Caco-2 (cell line): ENCODE results near the gene SLC47A2. TPM values are rescaled to one million over a fixed set of nuclear protein-coding genes. Genes with fewer than 3 reads are reported as not detected.

Experiments used
- BruUV-seq: library from RNA; stranded (reverse); fragments of 400-500 nt; replicated peaks from 2 replicates; lab custom pipeline; 2021; lab: Mats Ljungman, UMichigan
- CTCF ChIA-PET: fragments of 300-600 bp; sonication (Branson Sonifier 250); formaldehyde crosslinking; loops from one replicate; lab custom pipeline; 2022; ENCODE audit warnings: antibody characterized with exemption; lab: Charles Lee
- POLR2A ChIA-PET: fragments of 300-600 bp; sonication (Branson Sonifier 250); formaldehyde crosslinking; loops from one replicate; lab custom pipeline; 2022; ENCODE audit warnings: antibody characterized with exemption; lab: Charles Lee
- DNase-seq, 2 experiments: peaks; one replicate each; pipeline versions ENCODE4 v3.0.0 to v3.0.0-alpha.2; 2020 to 2022
- H3K27me3 ChIP-seq: replicated peaks from 2 replicates; pipeline ENCODE4 v1.6.0; 2011; ENCODE audit warnings: low read length; ENCODE audit not compliant: control insufficient read depth, insufficient read depth
- H3K36me3 ChIP-seq: 2 replicates; pipeline ENCODE4 v1.5.1; 2011; ENCODE audit warnings: low read length; ENCODE audit not compliant: control insufficient read depth, insufficient read depth
- H3K4me1 ChIP-seq: fragments of 250-450 bp; sonication (Bioruptor Pico); 2 replicates; pipeline ENCODE4 v1.5.1; 2020; ENCODE audit warnings: mild to moderate bottlenecking
- H3K4me3 ChIP-seq: 2 replicates; pipeline ENCODE4 v1.5.1; 2011; ENCODE audit warnings: low read depth, mild to moderate bottlenecking, control low read depth, low read length
- H3K9me3 ChIP-seq: fragments of 250-450 bp; sonication (Bioruptor Pico); 2 replicates; pipeline ENCODE4 v1.5.1; 2020; ENCODE audit warnings: mild to moderate bottlenecking, moderate library complexity
- H3K27ac Mint-ChIP-seq: one replicate; pipeline ENCODE4 v1.8.0; 2022; ENCODE audit warnings: mixed read lengths; ENCODE audit not compliant: unreplicated experiment
- H3K27me3 Mint-ChIP-seq: one replicate; pipeline ENCODE4 v1.8.0; 2022; ENCODE audit warnings: mixed read lengths; ENCODE audit not compliant: insufficient read depth, unreplicated experiment
- H3K36me3 Mint-ChIP-seq: one replicate; pipeline ENCODE4 v1.8.0; 2022; ENCODE audit warnings: mild to moderate bottlenecking, mixed read lengths; ENCODE audit not compliant: insufficient read depth, unreplicated experiment
- H3K4me1 Mint-ChIP-seq: one replicate; pipeline ENCODE4 v1.8.0; 2022; ENCODE audit warnings: low read depth, mixed read lengths; ENCODE audit not compliant: unreplicated experiment
- H3K4me3 Mint-ChIP-seq: one replicate; pipeline ENCODE4 v1.8.0; 2022; ENCODE audit warnings: mild to moderate bottlenecking, moderate library complexity, mixed read lengths; ENCODE audit not compliant: unreplicated experiment
- H3K9me3 Mint-ChIP-seq: one replicate; pipeline ENCODE4 v1.8.0; 2022; ENCODE audit warnings: mixed read lengths; ENCODE audit not compliant: unreplicated experiment
- CTCF ChIP-seq, 2 experiments: fragments of 200-600 bp in 1 of 2; IDR thresholded peaks; 1 replicate in 1 of 2; 2 replicates in 1 of 2; pipeline versions ENCODE4 v1.5.1 to v1.8.0; 2011 to 2022; ENCODE audit warnings: antibody characterized with exemption in 1 of 2, control low read depth in 1 of 2, inconsistent platforms in 1 of 2, low read depth in 1 of 2, low read length in 1 of 2, mild to moderate bottlenecking in 1 of 2, moderate library complexity in 1 of 2; ENCODE audit not compliant: insufficient read depth in 1 of 2, severe bottlenecking in 1 of 2, unreplicated experiment in 1 of 2
- intact Hi-C: fragments of 100-400 bp; cut with micrococcal nuclease; formaldehyde crosslinking; loops from one replicate; pipeline ENCODE4 v1.10.0; 2022; ENCODE audit not compliant: unreplicated experiment
- total RNA-seq: library from RNA; stranded (reverse); gene quantifications from 2 replicates; pipeline ENCODE4 v1.2.3, GENCODE V29; 2022

The SLC47A2 gene
- total RNA-seq, 1 experiment from 2014 or later: 0.20 TPM

GRCh38 chr17:19650826-19651225, 65.6 kb downstream of the SLC47A2 start:
- H3K9me3 Mint-ChIP-seq: no peaks in the 10 kb centered on the region
- no peaks in the 10 kb centered on the region for H3K27me3 Mint-ChIP-seq
- Histone ChIP-seq H3K36me3 (no peaks in the 10 kb centered on the region; the same call in 1 of the 2 replicates), H3K27me3 (no peaks in the 10 kb centered on the region), H3K4me1 (peaks cover 39% of the 10 kb centered on the region), H3K4me3 (no peak overlapping the region), H3K9me3 (no peaks in the 10 kb centered on the region; the same call in 1 of the 2 replicates)
- H3K4me1 Mint-ChIP-seq: peaks cover 46% of the 10 kb centered on the region
- no TSS peak for BruUV-seq
- peaks cover 56% of the 10 kb centered on the region for H3K36me3 Mint-ChIP-seq
- CTCF ChIA-PET: interaction anchor here (0.5 to 0.9 kb wide), 2 partner anchors 21 to 206 kb away, joined by 3 read pairs; no protein-coding TSS in a partner anchor
- H3K4me3 Mint-ChIP-seq: peak overlapping the region; percentile 99
- no peak for TF ChIP-seq CTCF (IDR thresholded peaks at IDR 0.05; ENCODE audit: insufficient read depth in 1 of 2, low read depth in 1 of 2, low read length in 1 of 2, severe bottlenecking in 1 of 2, unreplicated experiment in 1 of 2)
- POLR2A ChIA-PET: no interaction called here
- no peak overlapping the region for H3K27ac Mint-ChIP-seq
- intact Hi-C loops: loop anchor here (1.0 kb wide), 1 partner anchor 137 kb away; no protein-coding TSS in a partner anchor
- no peak for DNase-seq

- Histone ChIP-seq H3K9me3 (no peaks in the 10 kb centered on the region; the same call in 1 of the 2 replicates), H3K27me3 (no peaks in the 10 kb centered on the region), H3K4me3 (peak overlapping the region; percentile 60), H3K36me3 (no peaks in the 10 kb centered on the region), H3K4me1 (peaks cover 55% of the 10 kb centered on the region)
- Mint-ChIP-seq H3K36me3 (peaks cover 44% of the 10 kb centered on the region), H3K9me3 (no peaks in the 10 kb centered on the region), H3K27me3 (no peaks in the 10 kb centered on the region), H3K4me3 (peak overlapping the region; percentile 99), H3K4me1 (peaks cover 51% of the 10 kb centered on the region), H3K27ac (peak overlapping the region; percentile 99)
- DNase-seq: no peak
- POLR2A ChIA-PET: interaction anchor here (0.5 to 3.1 kb wide), 6 partner anchors 11 to 202 kb away, joined by 3 to 36 read pairs (median 5); no protein-coding TSS in a partner anchor
- no peak for TF ChIP-seq CTCF (IDR thresholded peaks at IDR 0.05; ENCODE audit: insufficient read depth in 1 of 2, low read depth in 1 of 2, low read length in 1 of 2, severe bottlenecking in 1 of 2, unreplicated experiment in 1 of 2)
- CTCF ChIA-PET: interaction anchor here (1.2 to 2.9 kb wide), 9 partner anchors 11 to 286 kb away, joined by 3 to 70 read pairs (median 5); partner anchors contain the start of gene B9D1
- no TSS peak for BruUV-seq
- intact Hi-C loops: loop anchor here (1.0 to 5.0 kb wide), 4 partner anchors 11 to 140 kb away; no protein-coding TSS in a partner anchor
Measured at GRCh38 chr17:19649274-19649541, 67.2 kb downstream of the SLC47A2 start.

- peaks cover 60% of the 10 kb centered on the region for H3K4me1 ChIP-seq
- Mint-ChIP-seq H3K27me3 (no peaks in the 10 kb centered on the region), H3K4me1 (peaks cover 51% of the 10 kb centered on the region), H3K4me3 (peak within 1 kb of the TSS; percentile 99), H3K9me3 (no peaks in the 10 kb centered on the region), H3K27ac (peak within 1 kb of the TSS; percentile 99), H3K36me3 (peaks cover 41% of the 10 kb centered on the region)
- H3K27me3 ChIP-seq: no peaks in the 10 kb centered on the region
- BruUV-seq: no TSS peak
- H3K4me3 ChIP-seq: peak within 1 kb of the TSS; percentile 60
- H3K9me3 ChIP-seq: no peaks in the 10 kb centered on the region; the same call in 1 of the 2 replicates
- no peaks in the 10 kb centered on the region for H3K36me3 ChIP-seq
- ChIA-PET POLR2A (interaction anchor here (0.5 to 3.1 kb wide), 10 partner anchors 12 to 271 kb away, joined by 3 to 36 read pairs (median 6); partner anchors contain the start of gene MAPK7), CTCF (interaction anchor here (0.6 to 2.9 kb wide), 21 partner anchors 9 to 286 kb away, joined by 3 to 70 read pairs (median 5); partner anchors contain the start of gene B9D1)
- peak; percentile 99 for DNase-seq
- peak in 1 of 2 experiments; percentile 52 for TF ChIP-seq CTCF (IDR thresholded peaks at IDR 0.05; ENCODE audit: insufficient read depth in 1 of 2, low read depth in 1 of 2, low read length in 1 of 2, severe bottlenecking in 1 of 2, unreplicated experiment in 1 of 2)
- intact Hi-C loops: loop anchor here (1.0 to 5.0 kb wide), 6 partner anchors 12 to 140 kb away; no protein-coding TSS in a partner anchor
Measured at GRCh38 chr17:19648475-19649273, 67.7 kb downstream of the SLC47A2 start, which contains the start of gene ALDH3A2. TSS of gene ALDH3A2 (plus strand) at chr17:19648751. CDS start at chr17:19648972, 221 bp downstream.
